ENCODE results near the gene HOXA4. TPM values are rescaled to one million over a fixed set of nuclear protein-coding genes. Genes with fewer than 3 reads are reported as not detected.

HOXA4 gene
- polyA plus RNA-seq, 3 donors, result 0.48 TPM; not detected in 2

GRCh38 chr7:27158436-27159265 lies 28.1 kb upstream of the HOXA4 start:
- peak overlapping the region; percentile 7 for H3K4me2 ChIP-seq (replicated peaks; ENCODE audit: extremely low read depth, low read length, poor library complexity, severe bottlenecking)

More at GRCh38 chr7:27158436-27159265, 28.1 kb upstream of the HOXA4 start:
- peaks cover 0 to 53% of the 10 kb centered on the region in 2 donors for H3K9me3 ChIP-seq (replicated peaks in 1 of 2; ENCODE audit: control insufficient read depth in 1 of 2, insufficient read depth in 1 of 2, low read length in 2 of 2)
- intact Hi-C loops (cut with micrococcal nuclease), result loop anchor here in 1 of 2 donors (5.0 kb wide), 2 partner anchors 61 to 1296 kb away; partner anchors contain the start of gene HOXA1
- H3K36me3 ChIP-seq (replicated peaks in 1 of 2; ENCODE audit: control insufficient read depth in 1 of 2, insufficient read depth in 2 of 2, low read length in 2 of 2), result no peaks in the 10 kb centered on the region
- H3K27ac Mint-ChIP-seq, result no peak overlapping the region
- no peak overlapping the region for H2AFZ ChIP-seq (ENCODE audit: insufficient read depth, low read depth, low read length, poor library complexity, severe bottlenecking)
- no peaks in the 10 kb centered on the region for H4K20me1 ChIP-seq (ENCODE audit: insufficient read depth, low read length)
- peaks cover 75 to 92% of the 10 kb centered on the region in 2 donors for H3K27me3 ChIP-seq (ENCODE audit: control insufficient read depth in 2 of 2, insufficient read depth in 2 of 2, low read length in 2 of 2)
- H3K79me2 ChIP-seq (ENCODE audit: insufficient read depth, low read length), result no peaks in the 10 kb centered on the region
- WGBS (ENCODE audit: insufficient coverage), result 5% methylated on average over 28 of the region's 35 CpGs
- H3K4me1 Mint-ChIP-seq, result peaks cover 64% of the 10 kb centered on the region
- no peak for DNase-seq
- H3K36me3 Mint-ChIP-seq, result peaks cover 6 to 28% of the 10 kb centered on the region in 2 donors
- H3K27ac ChIP-seq (ENCODE audit: low read depth in 1 of 2, low read length in 2 of 2), result no peak overlapping the region
- peaks cover 0 to 56% (median 22%) of the 10 kb centered on the region in 7 donors for H3K9me3 Mint-ChIP-seq
- H3K4me3 Mint-ChIP-seq, result peak overlapping the region in 1 of 2 donors; percentile 72
- TF ChIP-seq, protein P1, sequence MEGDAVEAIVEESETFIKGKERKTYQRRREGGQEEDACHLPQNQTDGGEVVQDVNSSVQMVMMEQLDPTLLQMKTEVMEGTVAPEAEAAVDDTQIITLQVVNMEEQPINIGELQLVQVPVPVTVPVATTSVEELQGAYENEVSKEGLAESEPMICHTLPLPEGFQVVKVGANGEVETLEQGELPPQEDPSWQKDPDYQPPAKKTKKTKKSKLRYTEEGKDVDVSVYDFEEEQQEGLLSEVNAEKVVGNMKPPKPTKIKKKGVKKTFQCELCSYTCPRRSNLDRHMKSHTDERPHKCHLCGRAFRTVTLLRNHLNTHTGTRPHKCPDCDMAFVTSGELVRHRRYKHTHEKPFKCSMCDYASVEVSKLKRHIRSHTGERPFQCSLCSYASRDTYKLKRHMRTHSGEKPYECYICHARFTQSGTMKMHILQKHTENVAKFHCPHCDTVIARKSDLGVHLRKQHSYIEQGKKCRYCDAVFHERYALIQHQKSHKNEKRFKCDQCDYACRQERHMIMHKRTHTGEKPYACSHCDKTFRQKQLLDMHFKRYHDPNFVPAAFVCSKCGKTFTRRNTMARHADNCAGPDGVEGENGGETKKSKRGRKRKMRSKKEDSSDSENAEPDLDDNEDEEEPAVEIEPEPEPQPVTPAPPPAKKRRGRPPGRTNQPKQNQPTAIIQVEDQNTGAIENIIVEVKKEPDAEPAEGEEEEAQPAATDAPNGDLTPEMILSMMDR (IDR thresholded peaks at IDR 0.05), result no peak
- peaks cover 88 to 93% (median 89%) of the 10 kb centered on the region in 3 donors for H3K27me3 Mint-ChIP-seq (ENCODE audit: low read depth in 3 of 3)
- peak overlapping the region in 1 of 3 experiments; percentile 20 for H3K4me3 ChIP-seq (replicated peaks in 1 of 3; ENCODE audit: low read depth in 2 of 3, low read length in 3 of 3)
- H3K9ac ChIP-seq (ENCODE audit: insufficient read depth, low read length, poor library complexity, severe bottlenecking), result no peak overlapping the region
- H3K4me1 ChIP-seq (ENCODE audit: control insufficient read depth in 1 of 2, insufficient read depth in 2 of 2, low read length in 2 of 2), result peaks cover 52 to 68% of the 10 kb centered on the region in 2 donors
